ENCODE data around the gene RREB1.

The RREB1 gene

GRCh38 chr6:7298113-7298512 lies 190.4 kb downstream of the RREB1 start:
- TF ChIP-seq, protein P1, sequence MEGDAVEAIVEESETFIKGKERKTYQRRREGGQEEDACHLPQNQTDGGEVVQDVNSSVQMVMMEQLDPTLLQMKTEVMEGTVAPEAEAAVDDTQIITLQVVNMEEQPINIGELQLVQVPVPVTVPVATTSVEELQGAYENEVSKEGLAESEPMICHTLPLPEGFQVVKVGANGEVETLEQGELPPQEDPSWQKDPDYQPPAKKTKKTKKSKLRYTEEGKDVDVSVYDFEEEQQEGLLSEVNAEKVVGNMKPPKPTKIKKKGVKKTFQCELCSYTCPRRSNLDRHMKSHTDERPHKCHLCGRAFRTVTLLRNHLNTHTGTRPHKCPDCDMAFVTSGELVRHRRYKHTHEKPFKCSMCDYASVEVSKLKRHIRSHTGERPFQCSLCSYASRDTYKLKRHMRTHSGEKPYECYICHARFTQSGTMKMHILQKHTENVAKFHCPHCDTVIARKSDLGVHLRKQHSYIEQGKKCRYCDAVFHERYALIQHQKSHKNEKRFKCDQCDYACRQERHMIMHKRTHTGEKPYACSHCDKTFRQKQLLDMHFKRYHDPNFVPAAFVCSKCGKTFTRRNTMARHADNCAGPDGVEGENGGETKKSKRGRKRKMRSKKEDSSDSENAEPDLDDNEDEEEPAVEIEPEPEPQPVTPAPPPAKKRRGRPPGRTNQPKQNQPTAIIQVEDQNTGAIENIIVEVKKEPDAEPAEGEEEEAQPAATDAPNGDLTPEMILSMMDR (conservative IDR thresholded peaks at IDR 0.05), result no peak
- TF ChIP-seq ZFX (IDR thresholded peaks at IDR 0.05), result no peak
- H3K27ac ChIP-seq, result no peak overlapping the region

- no peak for TF ChIP-seq ZFX (IDR thresholded peaks at IDR 0.05)
- TF ChIP-seq, protein P1 (conservative IDR thresholded peaks at IDR 0.05), result no peak
- no peak overlapping the region for H3K27ac ChIP-seq
These were observed 193.2 kb downstream of the RREB1 start for GRCh38 chr6:7300926-7301325.
